MM.1S (cell line): Measurements from ENCODE around the gene FGD6.

ENCODE experiments used
- DNase-seq: peaks from one replicate; pipeline ENCODE4 v3.0.0-alpha.2; 2015
- H2AFZ ChIP-seq: fragments of 300-600 bp; sonication (generic); 2 replicates; pipeline ENCODE4 v1.6.0; 2016; ENCODE audit warnings: antibody characterized with exemption, low read length
- H3F3A ChIP-seq: fragments of 300-600 bp; sonication (generic); 2 replicates; pipeline ENCODE4 v1.6.1; 2016; ENCODE audit warnings: mild to moderate bottlenecking, antibody characterized with exemption, low read length, moderate library complexity, mixed read lengths; ENCODE audit not compliant: insufficient read depth
- H3K27ac ChIP-seq: fragments of 300-600 bp; sonication (generic); 2 replicates; pipeline ENCODE4 v1.5.1; 2016; ENCODE audit warnings: mild to moderate bottlenecking, low read length
- H3K27me3 ChIP-seq: fragments of 300-600 bp; sonication (generic); replicated peaks from 2 replicates; pipeline ENCODE4 v1.6.0; 2016; ENCODE audit warnings: low read length; ENCODE audit not compliant: insufficient read depth
- H3K36me3 ChIP-seq: fragments of 300-600 bp; sonication (generic); replicated peaks from 2 replicates; pipeline ENCODE4 v1.6.1; 2016; ENCODE audit warnings: mild to moderate bottlenecking, low read length, mixed read lengths; ENCODE audit not compliant: insufficient read depth
- H3K4me1 ChIP-seq: fragments of 300-600 bp; sonication (generic); 2 replicates; pipeline ENCODE4 v1.6.1; 2016; ENCODE audit warnings: low read length, mixed read lengths
- H3K4me2 ChIP-seq: fragments of 300-600 bp; sonication (generic); 2 replicates; pipeline ENCODE4 v1.6.0; 2016; ENCODE audit warnings: low read depth, low read length
- H3K4me3 ChIP-seq: fragments of 300-600 bp; sonication (generic); 2 replicates; pipeline ENCODE4 v1.5.1; 2016; ENCODE audit warnings: low read length, mixed read lengths
- H3K79me2 ChIP-seq: fragments of 300-600 bp; sonication (generic); 2 replicates; pipeline ENCODE4 v1.6.1; 2016; ENCODE audit warnings: mixed run types, low read length, mixed read lengths
- H3K9ac ChIP-seq: fragments of 300-600 bp; sonication (generic); 2 replicates; pipeline ENCODE4 v1.6.1; 2016; ENCODE audit warnings: low read length, mixed read lengths
- H3K9me2 ChIP-seq: fragments of 300-600 bp; sonication (generic); replicated peaks from 2 replicates; pipeline ENCODE4 v1.6.1; 2016; ENCODE audit warnings: mild to moderate bottlenecking, low read length, mixed read lengths; ENCODE audit not compliant: insufficient read depth
- H3K9me3 ChIP-seq: fragments of 300-600 bp; sonication (generic); replicated peaks from 2 replicates; pipeline ENCODE4 v1.6.1; 2016; ENCODE audit warnings: mild to moderate bottlenecking, low read length, mixed read lengths; ENCODE audit not compliant: insufficient read depth
- H4K20me1 ChIP-seq: fragments of 300-600 bp; sonication (generic); 2 replicates; pipeline ENCODE4 v1.6.1; 2016; ENCODE audit warnings: mild to moderate bottlenecking, low read length, moderate library complexity, mixed read lengths; ENCODE audit not compliant: insufficient read depth
- CTCF ChIP-seq: fragments of 300-600 bp; sonication (generic); IDR thresholded peaks from 2 replicates; pipeline ENCODE4 v1.5.1; 2016; ENCODE audit warnings: antibody characterized with exemption, low read length, mixed read lengths
- EZH2 ChIP-seq: fragments of 300-600 bp; sonication (generic); optimal IDR thresholded peaks from 2 replicates; pipeline ENCODE3; 2017; ENCODE audit warnings: low read depth, mild to moderate bottlenecking, antibody characterized with exemption, low read length, mixed read lengths
- EZH2phosphoT487 ChIP-seq: fragments of 300-600 bp; sonication (generic); IDR thresholded peaks from 2 replicates; pipeline ENCODE4 v1.6.1; 2018; ENCODE audit warnings: antibody characterized with exemption, low read length

FGD6 gene

GRCh38 chr12:95114766-95115405, 102.4 kb downstream of the FGD6 start:
- TF ChIP-seq EZH2 (no peak), CTCF (no peak), EZH2phosphoT487 (no peak)
- Histone ChIP-seq H3K4me1 (peaks cover 15% of the 10 kb centered on the region), H3K27ac (no peak overlapping the region), H2AFZ (no peak overlapping the region), H3K4me3 (no peak overlapping the region), H3K4me2 (no peak overlapping the region), H3K9ac (no peak overlapping the region), H3K27me3 (no peaks in the 10 kb centered on the region), H3F3A (peaks cover 15% of the 10 kb centered on the region), H3K9me3 (no peaks in the 10 kb centered on the region), H3K36me3 (no peaks in the 10 kb centered on the region), H4K20me1 (no peaks in the 10 kb centered on the region), H3K79me2 (no peaks in the 10 kb centered on the region), H3K9me2 (no peaks in the 10 kb centered on the region)
- DNase-seq = no peak

GRCh38 chr12:95107362-95107761, 109.9 kb downstream of the FGD6 start:
- no peak for TF ChIP-seq EZH2
- no peak for DNase-seq
- Histone ChIP-seq H4K20me1 (no peaks in the 10 kb centered on the region), H3K9me3 (no peaks in the 10 kb centered on the region), H3K9me2 (no peaks in the 10 kb centered on the region), H3K9ac (no peak overlapping the region), H2AFZ (no peak overlapping the region), H3K36me3 (no peaks in the 10 kb centered on the region), H3K4me3 (no peak overlapping the region), H3K27ac (no peak overlapping the region), H3K4me1 (no peaks in the 10 kb centered on the region), H3K79me2 (no peaks in the 10 kb centered on the region), H3F3A (no peaks in the 10 kb centered on the region), H3K4me2 (no peak overlapping the region), H3K27me3 (no peaks in the 10 kb centered on the region)

- Histone ChIP-seq H3K79me2 (no peaks in the 10 kb centered on the region), H3K4me3 (no peak overlapping the region), H3K4me2 (no peak overlapping the region), H4K20me1 (no peaks in the 10 kb centered on the region), H3K9ac (no peak overlapping the region), H3K36me3 (no peaks in the 10 kb centered on the region), H3K4me1 (no peaks in the 10 kb centered on the region), H3K27ac (no peak overlapping the region), H3K27me3 (no peaks in the 10 kb centered on the region), H2AFZ (no peak overlapping the region), H3F3A (no peaks in the 10 kb centered on the region), H3K9me3 (no peaks in the 10 kb centered on the region), H3K9me2 (no peaks in the 10 kb centered on the region)
- DNase-seq = no peak
- TF ChIP-seq CTCF (no peak), EZH2 (no peak), EZH2phosphoT487 (no peak)
Observed at GRCh38 chr12:95105540-95105939, 111.7 kb downstream of the FGD6 start.

GRCh38 chr12:95104919-95105452, 112.3 kb downstream of the FGD6 start:
- Histone ChIP-seq H3K4me1 (no peaks in the 10 kb centered on the region), H3K9me2 (no peaks in the 10 kb centered on the region), H3K27ac (no peak overlapping the region), H3K27me3 (no peaks in the 10 kb centered on the region), H3F3A (no peaks in the 10 kb centered on the region), H3K9ac (no peak overlapping the region), H3K9me3 (no peaks in the 10 kb centered on the region), H3K4me3 (no peak overlapping the region), H3K79me2 (no peaks in the 10 kb centered on the region), H2AFZ (no peak overlapping the region), H4K20me1 (no peaks in the 10 kb centered on the region), H3K4me2 (no peak overlapping the region), H3K36me3 (no peaks in the 10 kb centered on the region)
- no peak for DNase-seq
- no peak for TF ChIP-seq EZH2phosphoT487
- no peak for TF ChIP-seq EZH2
- TF ChIP-seq CTCF = no peak
